Mucosa of rectum (tissue), 2 donors: Measurements from ENCODE around the gene GJB5.

Experiments used
- H3K27ac ChIP-seq, 2 donors: one replicate each; pipeline ENCODE4 v1.7.0; 2013; ENCODE audit warnings: inconsistent platforms in 2 of 2, low read depth in 2 of 2, low read length in 2 of 2
- H3K27me3 ChIP-seq, 2 donors: one replicate each; pipeline ENCODE4 v1.7.0; 2013; ENCODE audit warnings: low read length in 2 of 2; ENCODE audit not compliant: control insufficient read depth in 2 of 2, insufficient read depth in 2 of 2
- H3K36me3 ChIP-seq, 2 donors: one replicate each; pipeline ENCODE4 v1.7.0; 2013; ENCODE audit warnings: low read length in 2 of 2; ENCODE audit not compliant: control insufficient read depth in 2 of 2, insufficient read depth in 2 of 2
- H3K4me1 ChIP-seq, 2 donors: one replicate each; pipeline ENCODE4 v1.7.0; 2013; ENCODE audit warnings: low read length in 2 of 2, mild to moderate bottlenecking in 1 of 2; ENCODE audit not compliant: control insufficient read depth in 2 of 2, insufficient read depth in 2 of 2
- H3K4me3 ChIP-seq, 2 donors: one replicate each; pipeline ENCODE4 v1.7.0; 2013; ENCODE audit warnings: low read length in 2 of 2
- H3K9ac ChIP-seq, 2 donors: one replicate each; pipeline ENCODE4 v1.7.0; 2013; ENCODE audit warnings: low read length in 2 of 2, low read depth in 1 of 2, mild to moderate bottlenecking in 1 of 2
- H3K9me3 ChIP-seq, 2 donors: one replicate each; pipeline ENCODE4 v1.7.0; 2013; ENCODE audit warnings: low read length in 2 of 2; ENCODE audit not compliant: control insufficient read depth in 2 of 2
- donor health status: healthy.
- donor health status: Normal muscosa, but diverticular disease.

GJB5 gene

DNA sequence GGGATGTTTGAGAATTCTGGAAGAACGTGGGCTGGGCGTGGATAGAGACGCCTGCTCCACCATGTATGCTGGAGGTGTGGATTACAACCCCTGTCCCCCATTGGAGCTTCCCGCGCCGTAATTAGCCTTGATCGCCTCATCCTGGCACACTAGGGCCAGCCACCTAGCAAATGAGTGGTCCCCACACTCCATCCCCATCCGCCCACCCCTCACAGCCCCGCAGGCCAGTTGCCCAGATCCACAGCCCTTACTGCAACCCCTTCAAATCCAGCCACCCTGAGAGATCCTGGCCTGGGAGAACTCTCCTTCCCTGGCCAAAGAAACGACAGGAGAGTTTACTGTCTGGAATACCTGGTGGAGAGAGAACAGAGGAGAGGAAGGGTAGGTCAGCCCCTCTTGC lies 37.6 kb downstream of the GJB5 start:
- Histone ChIP-seq H3K36me3 (no peaks in the 10 kb centered on the region), H3K27me3 (peaks cover 17 to 21% of the 10 kb centered on the region in 2 donors), H3K9me3 (no peaks in the 10 kb centered on the region), H3K4me1 (peaks cover 4 to 8% of the 10 kb centered on the region in 2 donors), H3K9ac (no peak overlapping the region), H3K27ac (no peak overlapping the region), H3K4me3 (no peak overlapping the region)

GRCh38 chr1:34792868-34793727 lies 38.3 kb downstream of the GJB5 start, which contains the start of gene GJA4:
Gene GJA4 (plus strand): TSS chr1:34792999. CDS start chr1:34794214, 1,215 bp downstream.
- Histone ChIP-seq H3K27me3 (peaks cover 17 to 21% of the 10 kb centered on the region in 2 donors), H3K36me3 (no peaks in the 10 kb centered on the region), H3K27ac (peak within 1 kb of the TSS in 1 of 2 donors; percentile 21), H3K9me3 (no peaks in the 10 kb centered on the region), H3K4me3 (peak within 1 kb of the TSS; percentile 28 to 33), H3K4me1 (peaks cover 0 to under 1% of the 10 kb centered on the region in 2 donors), H3K9ac (peak within 1 kb of the TSS in 1 of 2 donors; percentile 34)

GRCh38 chr1:34794001-34794789 lies 39.3 kb downstream of the GJB5 start:
- Histone ChIP-seq H3K36me3 (no peaks in the 10 kb centered on the region), H3K9ac (no peak overlapping the region), H3K4me1 (no peaks in the 10 kb centered on the region), H3K27ac (no peak overlapping the region), H3K4me3 (peak overlapping the region in 1 of 2 donors; percentile 33), H3K27me3 (peaks cover 17% of the 10 kb centered on the region in 2 donors), H3K9me3 (no peaks in the 10 kb centered on the region)

DNA sequence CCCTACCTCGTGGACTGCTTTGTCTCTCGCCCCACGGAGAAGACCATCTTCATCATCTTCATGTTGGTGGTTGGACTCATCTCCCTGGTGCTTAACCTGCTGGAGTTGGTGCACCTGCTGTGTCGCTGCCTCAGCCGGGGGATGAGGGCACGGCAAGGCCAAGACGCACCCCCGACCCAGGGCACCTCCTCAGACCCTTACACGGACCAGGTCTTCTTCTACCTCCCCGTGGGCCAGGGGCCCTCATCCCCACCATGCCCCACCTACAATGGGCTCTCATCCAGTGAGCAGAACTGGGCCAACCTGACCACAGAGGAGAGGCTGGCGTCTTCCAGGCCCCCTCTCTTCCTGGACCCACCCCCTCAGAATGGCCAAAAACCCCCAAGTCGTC lies 39.9 kb downstream of the GJB5 start:
- no peaks in the 10 kb centered on the region for H3K9me3 ChIP-seq
- no peak overlapping the region for H3K27ac ChIP-seq
- H3K4me3 ChIP-seq = no peak overlapping the region
- H3K4me1 ChIP-seq = no peaks in the 10 kb centered on the region
- H3K9ac ChIP-seq = no peak overlapping the region
- peaks cover 17% of the 10 kb centered on the region in 2 donors for H3K27me3 ChIP-seq
- no peaks in the 10 kb centered on the region for H3K36me3 ChIP-seq

DNA sequence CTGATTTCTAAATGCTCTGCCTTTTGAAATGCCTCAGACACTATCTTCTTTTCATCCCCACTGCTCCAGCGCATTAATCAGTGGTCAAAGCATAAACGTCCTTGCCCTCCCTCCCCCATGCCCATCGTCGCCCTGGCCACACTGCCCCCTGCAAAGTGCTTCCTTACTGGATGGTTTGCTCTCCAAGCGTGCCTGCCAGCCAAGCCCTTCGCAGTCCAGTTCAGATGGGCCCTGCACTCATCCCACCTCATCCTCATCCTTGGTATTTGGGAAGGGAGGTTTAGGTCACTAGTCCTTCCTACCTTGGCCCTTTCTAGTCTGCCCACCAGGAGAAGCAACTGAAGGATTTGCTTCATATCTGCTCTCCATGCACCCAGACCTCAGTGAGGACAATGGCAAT lies 41.1 kb downstream of the GJB5 start:
- H3K9me3 ChIP-seq = no peaks in the 10 kb centered on the region
- no peak overlapping the region for H3K27ac ChIP-seq
- H3K9ac ChIP-seq = no peak overlapping the region
- no peaks in the 10 kb centered on the region for H3K36me3 ChIP-seq
- no peak overlapping the region for H3K4me3 ChIP-seq
- peaks cover 17% of the 10 kb centered on the region in 2 donors for H3K27me3 ChIP-seq
- H3K4me1 ChIP-seq = no peaks in the 10 kb centered on the region

DNA sequence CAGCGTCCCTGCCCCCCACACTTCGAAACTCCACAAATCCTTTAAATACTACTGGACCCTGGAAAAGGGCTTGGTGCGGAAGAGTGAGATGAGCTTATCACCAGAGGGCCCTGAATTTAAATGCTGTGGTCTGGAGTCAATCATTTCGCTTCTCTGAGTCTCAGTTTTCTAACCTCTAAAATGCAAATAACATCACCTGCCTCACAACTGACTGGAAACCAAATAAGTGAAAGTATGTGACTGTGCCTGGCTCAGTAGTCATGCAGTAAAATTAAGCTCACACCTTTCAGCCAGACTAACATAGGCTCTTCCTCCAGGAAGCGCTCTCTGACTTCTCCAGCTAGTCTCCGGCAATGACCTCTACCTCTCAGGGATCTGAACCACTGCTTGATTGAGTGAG lies 42.1 kb downstream of the GJB5 start:
- Histone ChIP-seq H3K4me3 (no peak overlapping the region), H3K27me3 (peaks cover 12 to 13% of the 10 kb centered on the region in 2 donors)

GRCh38 chr1:34800214-34800613 lies 45.4 kb downstream of the GJB5 start:
- no peaks in the 10 kb centered on the region for H3K9me3 ChIP-seq
- no peak overlapping the region for H3K9ac ChIP-seq
- H3K36me3 ChIP-seq = no peaks in the 10 kb centered on the region
- no peak overlapping the region for H3K27ac ChIP-seq
- no peaks in the 10 kb centered on the region for H3K27me3 ChIP-seq
- H3K4me1 ChIP-seq = no peaks in the 10 kb centered on the region
- no peak overlapping the region for H3K4me3 ChIP-seq

More for the DNA sequence above, 42.1 kb downstream of the GJB5 start:
- H3K9ac ChIP-seq = no peak overlapping the region
- no peaks in the 10 kb centered on the region for H3K36me3 ChIP-seq
- H3K4me1 ChIP-seq = no peaks in the 10 kb centered on the region
- H3K27ac ChIP-seq = no peak overlapping the region
- no peaks in the 10 kb centered on the region for H3K9me3 ChIP-seq

DNA sequence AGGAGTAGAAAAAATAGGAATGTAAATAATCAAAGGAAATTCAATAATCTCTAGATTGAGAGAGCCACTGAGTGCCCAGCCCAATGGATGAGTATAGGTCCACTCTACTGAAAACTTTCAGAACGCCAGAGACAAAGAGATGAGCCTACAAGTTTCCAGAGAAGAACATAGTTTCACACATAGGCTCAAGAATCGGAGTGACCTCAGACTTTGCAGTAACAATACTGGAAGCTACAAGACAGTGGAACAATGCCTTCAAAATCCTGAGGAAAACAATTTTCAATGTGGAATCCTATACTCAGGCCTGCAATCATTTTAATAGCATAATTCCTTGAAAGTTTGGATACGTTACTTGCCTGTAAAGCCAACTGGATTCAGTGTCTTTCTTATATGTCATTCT lies 48.9 kb downstream of the GJB5 start:
- no peak overlapping the region for H3K27ac ChIP-seq
- no peaks in the 10 kb centered on the region for H3K4me1 ChIP-seq
- H3K36me3 ChIP-seq = no peaks in the 10 kb centered on the region
- H3K27me3 ChIP-seq = no peaks in the 10 kb centered on the region
- H3K4me3 ChIP-seq = no peak overlapping the region
- H3K9ac ChIP-seq = no peak overlapping the region
- no peaks in the 10 kb centered on the region for H3K9me3 ChIP-seq

- Histone ChIP-seq H3K27ac (no peak overlapping the region), H3K27me3 (no peaks in the 10 kb centered on the region), H3K4me1 (no peaks in the 10 kb centered on the region), H3K9ac (no peak overlapping the region), H3K4me3 (no peak overlapping the region), H3K36me3 (no peaks in the 10 kb centered on the region), H3K9me3 (no peaks in the 10 kb centered on the region)
These were observed 51.5 kb downstream of the GJB5 start for GRCh38 chr1:34806396-34806795.
